ENCODE results near the gene ABCB4. TPM values are rescaled to one million over a fixed set of nuclear protein-coding genes. Genes with fewer than 3 reads are reported as not detected.

Gene ABCB4
- total RNA-seq, 1 experiment from 2014 or later, result not detected

- intact Hi-C loops (cut with micrococcal nuclease), result no loop called here
- CTCF ChIA-PET, result no interaction called here
- ATAC-seq (no peak), DNase-seq (ENCODE audit: low read depth, low spot score) (no peak)
- H3K4me1 ChIP-seq (ENCODE audit: control insufficient read depth in 1 of 2, insufficient read depth in 2 of 2, low read length in 2 of 2), result no peaks in the 10 kb centered on the region
- no peaks in the 10 kb centered on the region for H3K9me2 ChIP-seq (ENCODE audit: insufficient read depth)
- H3K4me3 ChIP-seq (replicated peaks in 1 of 2; ENCODE audit: low read depth in 1 of 2, low read length in 2 of 2), result no peak overlapping the region
- H3K27ac ChIP-seq (ENCODE audit: low read depth, low read length), result no peak overlapping the region
- no peak overlapping the region for H3K9ac ChIP-seq (ENCODE audit: low read length)
- no peaks in the 10 kb centered on the region for H3K36me3 ChIP-seq (ENCODE audit: control insufficient read depth in 1 of 2, insufficient read depth in 2 of 2, low read length in 2 of 2)
- no peaks in the 10 kb centered on the region for H3K9me3 ChIP-seq (ENCODE audit: control insufficient read depth in 1 of 2, insufficient read depth in 1 of 2, low read depth in 1 of 2, low read length in 2 of 2)
- no peak overlapping the region for H2AFZ ChIP-seq (ENCODE audit: low read depth, low read length, poor library complexity, severe bottlenecking)
- no peak for TF ChIP-seq POLR2AphosphoS5 (IDR thresholded peaks at IDR 0.05; ENCODE audit: low read depth, low read length)
- no peak for TF ChIP-seq TCF7L2 (IDR thresholded peaks at IDR 0.05; ENCODE audit: borderline replicate concordance, extremely low read depth, insufficient read depth, insufficient read length)
- TF ChIP-seq, protein P1, sequence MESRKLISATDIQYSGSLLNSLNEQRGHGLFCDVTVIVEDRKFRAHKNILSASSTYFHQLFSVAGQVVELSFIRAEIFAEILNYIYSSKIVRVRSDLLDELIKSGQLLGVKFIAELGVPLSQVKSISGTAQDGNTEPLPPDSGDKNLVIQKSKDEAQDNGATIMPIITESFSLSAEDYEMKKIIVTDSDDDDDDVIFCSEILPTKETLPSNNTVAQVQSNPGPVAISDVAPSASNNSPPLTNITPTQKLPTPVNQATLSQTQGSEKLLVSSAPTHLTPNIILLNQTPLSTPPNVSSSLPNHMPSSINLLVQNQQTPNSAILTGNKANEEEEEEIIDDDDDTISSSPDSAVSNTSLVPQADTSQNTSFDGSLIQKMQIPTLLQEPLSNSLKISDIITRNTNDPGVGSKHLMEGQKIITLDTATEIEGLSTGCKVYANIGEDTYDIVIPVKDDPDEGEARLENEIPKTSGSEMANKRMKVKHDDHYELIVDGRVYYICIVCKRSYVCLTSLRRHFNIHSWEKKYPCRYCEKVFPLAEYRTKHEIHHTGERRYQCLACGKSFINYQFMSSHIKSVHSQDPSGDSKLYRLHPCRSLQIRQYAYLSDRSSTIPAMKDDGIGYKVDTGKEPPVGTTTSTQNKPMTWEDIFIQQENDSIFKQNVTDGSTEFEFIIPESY (IDR thresholded peaks at IDR 0.05; ENCODE audit: extremely low read depth, insufficient replicate concordance, low read length), result no peak
- TF ChIP-seq EZH2 (IDR thresholded peaks at IDR 0.05), result no peak
- TF ChIP-seq MAX (IDR thresholded peaks at IDR 0.05), result no peak
- no peak for TF ChIP-seq CBX3 (IDR thresholded peaks at IDR 0.05; ENCODE audit: low read depth)
- TF ChIP-seq, protein P2, sequence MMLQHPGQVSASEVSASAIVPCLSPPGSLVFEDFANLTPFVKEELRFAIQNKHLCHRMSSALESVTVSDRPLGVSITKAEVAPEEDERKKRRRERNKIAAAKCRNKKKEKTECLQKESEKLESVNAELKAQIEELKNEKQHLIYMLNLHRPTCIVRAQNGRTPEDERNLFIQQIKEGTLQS (IDR thresholded peaks at IDR 0.05), result no peak
- TF ChIP-seq EGR1 (IDR thresholded peaks at IDR 0.05; ENCODE audit: low read depth), result no peak
- TF ChIP-seq SRF (IDR thresholded peaks at IDR 0.05; ENCODE audit: low read depth), result no peak
- TF ChIP-seq, protein P3, sequence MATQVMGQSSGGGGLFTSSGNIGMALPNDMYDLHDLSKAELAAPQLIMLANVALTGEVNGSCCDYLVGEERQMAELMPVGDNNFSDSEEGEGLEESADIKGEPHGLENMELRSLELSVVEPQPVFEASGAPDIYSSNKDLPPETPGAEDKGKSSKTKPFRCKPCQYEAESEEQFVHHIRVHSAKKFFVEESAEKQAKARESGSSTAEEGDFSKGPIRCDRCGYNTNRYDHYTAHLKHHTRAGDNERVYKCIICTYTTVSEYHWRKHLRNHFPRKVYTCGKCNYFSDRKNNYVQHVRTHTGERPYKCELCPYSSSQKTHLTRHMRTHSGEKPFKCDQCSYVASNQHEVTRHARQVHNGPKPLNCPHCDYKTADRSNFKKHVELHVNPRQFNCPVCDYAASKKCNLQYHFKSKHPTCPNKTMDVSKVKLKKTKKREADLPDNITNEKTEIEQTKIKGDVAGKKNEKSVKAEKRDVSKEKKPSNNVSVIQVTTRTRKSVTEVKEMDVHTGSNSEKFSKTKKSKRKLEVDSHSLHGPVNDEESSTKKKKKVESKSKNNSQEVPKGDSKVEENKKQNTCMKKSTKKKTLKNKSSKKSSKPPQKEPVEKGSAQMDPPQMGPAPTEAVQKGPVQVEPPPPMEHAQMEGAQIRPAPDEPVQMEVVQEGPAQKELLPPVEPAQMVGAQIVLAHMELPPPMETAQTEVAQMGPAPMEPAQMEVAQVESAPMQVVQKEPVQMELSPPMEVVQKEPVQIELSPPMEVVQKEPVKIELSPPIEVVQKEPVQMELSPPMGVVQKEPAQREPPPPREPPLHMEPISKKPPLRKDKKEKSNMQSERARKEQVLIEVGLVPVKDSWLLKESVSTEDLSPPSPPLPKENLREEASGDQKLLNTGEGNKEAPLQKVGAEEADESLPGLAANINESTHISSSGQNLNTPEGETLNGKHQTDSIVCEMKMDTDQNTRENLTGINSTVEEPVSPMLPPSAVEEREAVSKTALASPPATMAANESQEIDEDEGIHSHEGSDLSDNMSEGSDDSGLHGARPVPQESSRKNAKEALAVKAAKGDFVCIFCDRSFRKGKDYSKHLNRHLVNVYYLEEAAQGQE (IDR thresholded peaks at IDR 0.05; ENCODE audit: low read depth), result no peak
- TF ChIP-seq JUND (IDR thresholded peaks at IDR 0.05), result no peak
- no peak for TF ChIP-seq FOSL1 (IDR thresholded peaks at IDR 0.05; ENCODE audit: low read depth)
- BruUV-seq (replicated peaks), result no TSS peak
- no peak overlapping the region for H3K4me2 ChIP-seq (ENCODE audit: low read length)
- H3K79me2 ChIP-seq (ENCODE audit: insufficient read depth, low read length), result no peaks in the 10 kb centered on the region
- RAD21 ChIA-PET (ENCODE audit: low non-redundant PET in 1 of 2, low total read pairs in 2 of 2, uncharacterized antibody in 2 of 2, unreplicated experiment in 2 of 2), result no interaction called here
- no peaks in the 10 kb centered on the region for H4K20me1 ChIP-seq (ENCODE audit: insufficient read depth)
- H3K27me3 ChIP-seq (ENCODE audit: insufficient read depth, low read length), result no peaks in the 10 kb centered on the region
- POLR2A ChIA-PET, result no interaction called here
These were observed 62.5 kb downstream of the ABCB4 start for GRCh38 chr7:87413029-87413428.

All from HCT116 (cell line).